Trophoblast cell (in vitro differentiated cells and primary cell): ENCODE measurements around the gene KCNIP4.

Experiments
- DNase-seq, 2 donors: peaks; one replicate each; pipeline ENCODE4 v3.0.0-alpha.2; 2016
- H2AFZ ChIP-seq: 2 replicates; pipeline ENCODE4 v1.6.1; 2013; ENCODE audit warnings: low read length, moderate library complexity, mild to moderate bottlenecking; ENCODE audit not compliant: insufficient read depth, poor library complexity
- H2AK5ac ChIP-seq: 2 replicates; pipeline ENCODE4 v1.6.1; 2013; ENCODE audit warnings: mild to moderate bottlenecking, low read length
- H2BK120ac ChIP-seq: 2 replicates; pipeline ENCODE4 v1.6.1; 2013; ENCODE audit warnings: low read length, mild to moderate bottlenecking, moderate library complexity; ENCODE audit not compliant: insufficient read depth, poor library complexity
- H2BK12ac ChIP-seq: 2 replicates; pipeline ENCODE4 v1.6.1; 2013; ENCODE audit warnings: mild to moderate bottlenecking, low read length, moderate library complexity
- H2BK5ac ChIP-seq: 2 replicates; pipeline ENCODE4 v1.6.1; 2013; ENCODE audit warnings: low read length, low read depth, moderate library complexity, mild to moderate bottlenecking; ENCODE audit not compliant: poor library complexity
- H3K14ac ChIP-seq: 2 replicates; pipeline ENCODE4 v1.6.1; 2013; ENCODE audit warnings: mild to moderate bottlenecking, low read length
- H3K18ac ChIP-seq: 2 replicates; pipeline ENCODE4 v1.6.1; 2013; ENCODE audit warnings: mild to moderate bottlenecking, low read length
- H3K23ac ChIP-seq: 2 replicates; pipeline ENCODE4 v1.6.1; 2013; ENCODE audit warnings: low read length
- H3K27ac ChIP-seq: 2 replicates; pipeline ENCODE4 v1.5.1; 2013; ENCODE audit warnings: low read depth, mild to moderate bottlenecking, inconsistent platforms, low read length, moderate library complexity
- H3K27me3 ChIP-seq: 2 replicates; pipeline ENCODE4 v1.6.1; 2013; ENCODE audit warnings: inconsistent platforms, mild to moderate bottlenecking, low read length, moderate library complexity; ENCODE audit not compliant: insufficient read depth
- H3K36me3 ChIP-seq, 2 experiments: 1 replicate in 1 of 2; 2 replicates in 1 of 2; pipeline ENCODE4 v1.6.1; 2013; ENCODE audit warnings: low read length in 2 of 2, mild to moderate bottlenecking in 2 of 2, moderate library complexity in 1 of 2; ENCODE audit not compliant: insufficient read depth in 2 of 2, control insufficient read depth in 1 of 2
- H3K4ac ChIP-seq: 2 replicates; pipeline ENCODE4 v1.6.1; 2013; ENCODE audit warnings: low read depth, mild to moderate bottlenecking, low read length, moderate library complexity
- H3K4me1 ChIP-seq, 2 experiments: 1 replicate in 1 of 2; 2 replicates in 1 of 2; pipeline ENCODE4 v1.6.1; 2013; ENCODE audit warnings: low read length in 2 of 2, mild to moderate bottlenecking in 2 of 2, moderate library complexity in 1 of 2; ENCODE audit not compliant: insufficient read depth in 2 of 2, control insufficient read depth in 1 of 2
- H3K4me2 ChIP-seq: 2 replicates; pipeline ENCODE4 v1.6.1; 2013; ENCODE audit warnings: inconsistent platforms, mild to moderate bottlenecking, low read length, moderate library complexity
- H3K4me3 ChIP-seq: 2 replicates; pipeline ENCODE4 v1.5.1; 2013; ENCODE audit warnings: mild to moderate bottlenecking, low read depth, low read length, inconsistent platforms
- H3K79me1 ChIP-seq: one replicate; pipeline ENCODE4 v1.6.1; 2013; ENCODE audit warnings: low read length
- H3K79me2 ChIP-seq: 2 replicates; pipeline ENCODE4 v1.6.1; 2013; ENCODE audit warnings: low read length, mild to moderate bottlenecking; ENCODE audit not compliant: control insufficient read depth, insufficient read depth, poor library complexity
- H3K9ac ChIP-seq: 2 replicates; pipeline ENCODE4 v1.6.1; 2013; ENCODE audit warnings: mild to moderate bottlenecking, low read length
- H3K9me3 ChIP-seq: 2 replicates; pipeline ENCODE4 v1.6.1; 2013; ENCODE audit warnings: low read depth, mild to moderate bottlenecking, control low read depth, inconsistent platforms, low read length; ENCODE audit not compliant: insufficient read depth
- H4K12ac ChIP-seq: 2 replicates; pipeline ENCODE4 v1.6.1; 2013; ENCODE audit warnings: low read depth, mild to moderate bottlenecking, low read length, moderate library complexity
- H4K8ac ChIP-seq: 2 replicates; pipeline ENCODE4 v1.6.1; 2013; ENCODE audit warnings: low read depth, mild to moderate bottlenecking, low read length, moderate library complexity
- H4K91ac ChIP-seq: one replicate; pipeline ENCODE4 v1.6.1; 2013; ENCODE audit warnings: low read depth, mild to moderate bottlenecking, low read length, moderate library complexity
- WGBS: extraction: QIAGEN DNeasy Blood & Tissue Kit; methylation state at CpG from one replicate; pipeline ENCODE4 v1.1.7; 2013; ENCODE audit warnings: missing lambda C conversion rate; ENCODE audit not compliant: insufficient read length, insufficient coverage; ENCODE audit errors: extremely low coverage; 5-methylcytosine and 5-hydroxymethylcytosine counted together

Gene KCNIP4

DNA sequence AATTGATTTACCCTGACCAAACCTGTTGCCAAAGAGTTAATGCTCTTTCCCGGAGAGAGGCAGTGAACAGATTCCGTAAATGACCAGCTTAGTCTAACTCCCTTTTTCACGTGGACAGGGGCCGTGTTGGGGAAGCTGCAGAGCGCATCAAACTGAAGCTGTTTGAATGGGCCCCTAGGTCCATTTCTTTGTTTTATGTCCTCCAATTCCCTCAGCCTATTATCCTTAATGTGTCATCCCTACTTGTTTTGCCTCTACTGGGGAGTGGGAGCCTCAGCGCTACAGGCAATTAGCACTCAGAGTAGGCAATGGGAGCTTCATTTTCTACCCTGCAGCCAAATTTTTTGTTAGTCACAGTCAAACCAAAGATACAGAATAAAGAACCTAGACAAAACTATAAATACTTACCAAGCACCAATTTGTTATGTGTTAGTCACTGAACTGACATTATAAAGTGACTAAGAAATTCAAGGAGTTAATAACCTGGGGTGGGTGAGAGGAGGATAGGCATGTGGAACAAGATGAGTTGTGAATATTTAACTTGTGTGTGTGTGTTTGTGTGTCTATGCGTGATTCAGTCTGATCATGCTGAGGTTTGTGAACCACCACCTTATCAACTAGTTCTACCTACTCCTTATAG, 830.9 kb downstream of the KCNIP4 start:
- Histone ChIP-seq H4K91ac (no peak overlapping the region), H3K4me1 (no peaks in the 10 kb centered on the region), H4K12ac (no peak overlapping the region), H3K4ac (no peak overlapping the region), H2BK120ac (no peak overlapping the region), H3K79me1 (no peaks in the 10 kb centered on the region), H3K4me3 (no peak overlapping the region), H3K18ac (no peak overlapping the region), H3K27ac (no peak overlapping the region), H3K79me2 (no peaks in the 10 kb centered on the region), H2AK5ac (no peak overlapping the region), H4K8ac (no peak overlapping the region), H2AFZ (no peak overlapping the region), H3K14ac (no peak overlapping the region), H3K9me3 (no peaks in the 10 kb centered on the region), H3K4me2 (no peak overlapping the region), H3K9ac (peak overlapping the region; percentile 72), H3K27me3 (no peaks in the 10 kb centered on the region), H2BK5ac (no peak overlapping the region), H3K36me3 (no peaks in the 10 kb centered on the region), H3K23ac (no peak overlapping the region), H2BK12ac (no peak overlapping the region)
- DNase-seq: no peak
- WGBS: no CpG with 5 or more reads among the region's 7 CpGs

DNA sequence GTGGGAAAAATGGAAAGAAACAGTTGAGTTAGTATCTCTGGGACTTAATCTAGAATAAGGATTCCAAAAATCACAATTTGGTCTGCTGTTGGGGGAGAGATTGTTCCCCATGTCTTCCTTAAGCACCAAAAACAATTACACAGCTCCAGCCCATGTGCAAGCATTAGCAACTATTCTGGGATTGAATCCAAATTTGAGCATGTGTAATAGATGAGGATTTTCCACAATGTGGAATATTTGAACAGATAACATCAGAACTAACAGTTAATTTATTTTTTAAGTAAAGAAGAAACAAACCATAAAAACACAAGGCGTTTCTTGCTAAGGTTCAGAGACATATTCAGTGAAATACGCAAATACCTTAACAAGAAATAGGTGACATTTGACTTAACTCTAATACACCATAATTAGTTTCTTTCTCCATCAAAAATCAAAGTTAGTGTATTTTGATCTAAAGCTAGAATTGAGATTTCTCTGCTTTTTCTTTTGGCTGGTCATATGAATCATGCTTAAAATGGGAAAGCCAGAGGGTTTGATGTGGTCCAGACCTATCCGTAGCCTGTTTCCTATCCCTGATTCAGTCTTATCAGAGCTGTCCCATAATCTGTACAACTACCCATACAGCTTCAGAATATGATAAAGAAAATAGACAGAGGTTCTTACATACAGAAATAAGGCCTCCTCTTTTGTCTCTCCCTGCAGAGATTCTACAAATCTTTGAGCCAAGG, 834.9 kb downstream of the KCNIP4 start:
- no peak overlapping the region for H4K91ac ChIP-seq
- H3K79me1 ChIP-seq: no peaks in the 10 kb centered on the region
- no peak overlapping the region for H2AK5ac ChIP-seq
- H3K27me3 ChIP-seq: no peaks in the 10 kb centered on the region
- no peaks in the 10 kb centered on the region for H3K4me1 ChIP-seq
- WGBS: no CpG with 5 or more reads among the region's 3 CpGs
- no peak for DNase-seq
- no peak overlapping the region for H3K23ac ChIP-seq
- no peak overlapping the region for H2BK5ac ChIP-seq
- H2AFZ ChIP-seq: no peak overlapping the region
- no peaks in the 10 kb centered on the region for H3K36me3 ChIP-seq
- no peaks in the 10 kb centered on the region for H3K79me2 ChIP-seq
- H3K9me3 ChIP-seq: peaks cover 2% of the 10 kb centered on the region
- no peak overlapping the region for H4K12ac ChIP-seq
- H3K9ac ChIP-seq: no peak overlapping the region
- H3K4me3 ChIP-seq: no peak overlapping the region
- H2BK120ac ChIP-seq: no peak overlapping the region
- no peak overlapping the region for H3K27ac ChIP-seq
- no peak overlapping the region for H3K4ac ChIP-seq
- H2BK12ac ChIP-seq: no peak overlapping the region
- no peak overlapping the region for H3K4me2 ChIP-seq
- no peak overlapping the region for H4K8ac ChIP-seq
- no peak overlapping the region for H3K18ac ChIP-seq
- no peak overlapping the region for H3K14ac ChIP-seq

DNA sequence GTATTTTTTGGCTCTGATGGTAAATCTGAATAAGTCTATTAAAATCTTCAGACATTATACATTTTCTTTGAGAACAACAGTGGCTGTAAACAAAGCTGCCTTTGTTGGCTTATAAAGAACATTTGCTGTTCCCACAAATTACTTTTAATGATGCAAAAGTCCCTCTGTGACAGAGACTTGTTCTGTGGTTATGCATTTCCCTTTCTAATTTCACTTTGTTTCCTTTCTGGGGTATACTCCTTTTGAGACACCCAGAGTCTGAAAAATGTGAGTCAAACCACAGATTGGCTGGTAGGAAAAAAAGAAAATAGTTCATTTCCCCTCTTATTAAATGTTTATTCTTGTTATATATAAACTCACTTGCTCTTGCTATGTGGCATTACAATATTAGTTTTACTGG, 845.9 kb downstream of the KCNIP4 start:
- Histone ChIP-seq H3K4me2 (no peak overlapping the region), H3K36me3 (no peaks in the 10 kb centered on the region), H3K14ac (no peak overlapping the region), H3K79me2 (no peaks in the 10 kb centered on the region), H3K4ac (no peak overlapping the region), H2AK5ac (no peak overlapping the region), H3K9me3 (no peaks in the 10 kb centered on the region), H2BK120ac (no peak overlapping the region), H4K91ac (no peak overlapping the region), H3K27ac (no peak overlapping the region), H2AFZ (no peak overlapping the region), H4K12ac (no peak overlapping the region), H3K79me1 (no peaks in the 10 kb centered on the region), H3K4me1 (no peaks in the 10 kb centered on the region), H3K18ac (no peak overlapping the region), H2BK5ac (no peak overlapping the region), H3K4me3 (no peak overlapping the region), H3K9ac (no peak overlapping the region), H3K23ac (no peak overlapping the region), H2BK12ac (no peak overlapping the region), H4K8ac (no peak overlapping the region), H3K27me3 (no peaks in the 10 kb centered on the region)
- no peak for DNase-seq

DNA sequence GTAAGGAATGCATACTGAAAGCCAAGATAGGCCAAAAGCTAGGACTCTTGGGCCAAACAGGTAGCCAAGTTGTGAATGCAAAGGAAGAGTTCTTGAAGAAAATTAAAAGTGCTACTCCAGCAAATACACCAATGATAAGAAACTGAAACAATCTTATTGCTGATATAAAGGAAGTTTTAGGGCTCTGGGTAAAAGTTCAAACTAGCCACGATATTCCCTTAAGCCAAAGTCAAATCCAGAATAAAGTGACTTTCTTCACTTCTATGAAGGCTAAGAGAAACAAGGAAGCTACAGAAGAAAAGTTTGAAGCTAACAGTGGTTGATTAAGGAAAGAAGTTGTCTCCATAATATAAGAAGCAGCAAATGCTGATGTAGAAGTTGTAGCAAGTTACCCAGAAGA, 850.7 kb downstream of the KCNIP4 start:
- Histone ChIP-seq H3K4ac (no peak overlapping the region), H4K91ac (no peak overlapping the region), H3K18ac (no peak overlapping the region), H3K79me1 (no peaks in the 10 kb centered on the region), H2AFZ (no peak overlapping the region), H3K27me3 (no peaks in the 10 kb centered on the region), H3K79me2 (no peaks in the 10 kb centered on the region), H2BK5ac (no peak overlapping the region), H3K4me2 (no peak overlapping the region), H3K23ac (no peak overlapping the region), H4K12ac (no peak overlapping the region), H2BK12ac (no peak overlapping the region), H2BK120ac (no peak overlapping the region), H3K9ac (no peak overlapping the region), H3K27ac (no peak overlapping the region), H4K8ac (no peak overlapping the region), H3K9me3 (no peaks in the 10 kb centered on the region), H3K14ac (no peak overlapping the region), H3K4me3 (no peak overlapping the region), H2AK5ac (no peak overlapping the region), H3K4me1 (no peaks in the 10 kb centered on the region), H3K36me3 (no peaks in the 10 kb centered on the region)
- DNase-seq: no peak
- no CpG with 5 or more reads among the region's 1 CpG for WGBS
